Activated B cell treated with CpG ODN at 0.5 μM for 24 hours (primary cell): ENCODE measurements around the gene NCK2. TPM values are rescaled to one million over a fixed set of nuclear protein-coding genes. Genes with fewer than 3 reads are reported as not detected.

Source experiments
- ATAC-seq: fragments of 200-7000 bp; cut with Tn5 transposase; one replicate; pipeline ENCODE4 v1.10.0; 2021; ENCODE audit warnings: low read depth, mild to moderate bottlenecking, moderate library complexity
- CTCF ChIA-PET: fragments of 350-600 bp; sonication (Branson Sonifier 250); formaldehyde crosslinking; loops from one replicate; lab custom pipeline; 2021; ENCODE audit warnings: antibody characterized with exemption; lab: Charles Lee
- POLR2A ChIA-PET: fragments of 350-600 bp; sonication (Branson Sonifier 250); formaldehyde crosslinking; loops from one replicate; lab custom pipeline; 2021; ENCODE audit warnings: antibody characterized with exemption; lab: Charles Lee
- DNase-seq: peaks from one replicate; pipeline ENCODE4 v3.0.0; 2022
- H3K27ac Mint-ChIP-seq: one replicate; pipeline ENCODE4 v1.8.0; 2020; ENCODE audit warnings: mixed read lengths
- H3K27me3 Mint-ChIP-seq: one replicate; pipeline ENCODE4 v1.8.0; 2021; ENCODE audit warnings: mixed read lengths
- H3K36me3 Mint-ChIP-seq: one replicate; pipeline ENCODE4 v1.8.0; 2021; ENCODE audit warnings: low read depth, mixed read lengths
- H3K4me1 Mint-ChIP-seq: one replicate; pipeline ENCODE4 v1.8.0; 2021; ENCODE audit warnings: mixed read lengths
- H3K4me3 Mint-ChIP-seq: one replicate; pipeline ENCODE4 v1.8.0; 2020; ENCODE audit warnings: mild to moderate bottlenecking, mixed read lengths
- H3K9me3 Mint-ChIP-seq: one replicate; pipeline ENCODE4 v1.8.0; 2020; ENCODE audit warnings: mixed read lengths
- intact Hi-C: fragments of 100-400 bp; cut with micrococcal nuclease; formaldehyde crosslinking; loops from one replicate; pipeline ENCODE4 v1.15.1; 2024
- total RNA-seq: library from RNA; stranded (reverse); gene quantifications from 2 replicates; pipeline ENCODE4 v1.2.3, GENCODE V29; 2022
- TF ChIP-seq, protein P1 (sequence below): fragments of 200-600 bp; IDR thresholded peaks from one replicate; pipeline ENCODE4 v1.8.0; 2022; ENCODE audit warnings: antibody characterized with exemption, mild to moderate bottlenecking

NCK2 gene
- total RNA-seq, 1 donor from 2014 or later: 53.4 TPM

DNA sequence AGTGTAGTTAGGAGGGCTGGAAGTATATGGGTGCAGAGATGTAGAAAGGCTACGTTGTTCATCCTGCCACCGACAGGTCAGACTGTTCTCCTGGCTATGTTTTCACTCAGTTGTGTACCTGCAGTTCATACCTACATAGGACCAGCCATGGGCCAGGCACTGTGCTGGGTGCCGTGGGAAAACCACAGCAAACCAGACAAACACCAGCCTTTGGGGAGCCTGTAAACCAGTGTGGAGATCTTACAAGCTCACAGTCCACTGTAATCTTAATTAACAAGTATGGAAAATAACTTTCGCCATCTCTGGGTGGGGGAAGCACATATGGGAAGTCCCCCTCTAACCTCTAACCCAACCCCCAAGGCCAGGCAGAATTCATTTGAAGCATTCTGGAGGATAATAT lies 12.7 kb downstream of the NCK2 start:
- H3K36me3 Mint-ChIP-seq: peaks cover 21% of the 10 kb centered on the region
- H3K9me3 Mint-ChIP-seq: no peaks in the 10 kb centered on the region
- ATAC-seq: peak; percentile 46
- DNase-seq: no peak
- peak overlapping the region; percentile 72 for H3K27ac Mint-ChIP-seq
- no peaks in the 10 kb centered on the region for H3K27me3 Mint-ChIP-seq
- TF ChIP-seq, protein P1, sequence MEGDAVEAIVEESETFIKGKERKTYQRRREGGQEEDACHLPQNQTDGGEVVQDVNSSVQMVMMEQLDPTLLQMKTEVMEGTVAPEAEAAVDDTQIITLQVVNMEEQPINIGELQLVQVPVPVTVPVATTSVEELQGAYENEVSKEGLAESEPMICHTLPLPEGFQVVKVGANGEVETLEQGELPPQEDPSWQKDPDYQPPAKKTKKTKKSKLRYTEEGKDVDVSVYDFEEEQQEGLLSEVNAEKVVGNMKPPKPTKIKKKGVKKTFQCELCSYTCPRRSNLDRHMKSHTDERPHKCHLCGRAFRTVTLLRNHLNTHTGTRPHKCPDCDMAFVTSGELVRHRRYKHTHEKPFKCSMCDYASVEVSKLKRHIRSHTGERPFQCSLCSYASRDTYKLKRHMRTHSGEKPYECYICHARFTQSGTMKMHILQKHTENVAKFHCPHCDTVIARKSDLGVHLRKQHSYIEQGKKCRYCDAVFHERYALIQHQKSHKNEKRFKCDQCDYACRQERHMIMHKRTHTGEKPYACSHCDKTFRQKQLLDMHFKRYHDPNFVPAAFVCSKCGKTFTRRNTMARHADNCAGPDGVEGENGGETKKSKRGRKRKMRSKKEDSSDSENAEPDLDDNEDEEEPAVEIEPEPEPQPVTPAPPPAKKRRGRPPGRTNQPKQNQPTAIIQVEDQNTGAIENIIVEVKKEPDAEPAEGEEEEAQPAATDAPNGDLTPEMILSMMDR: no peak
- intact Hi-C loops: loop anchor here (1.0 kb wide), 2 partner anchors 11 to 19 kb away; no protein-coding TSS in a partner anchor
- ChIA-PET CTCF (interaction anchor here (1.0 kb wide), 1 partner anchor 12 kb away, joined by 4 read pairs; no protein-coding TSS in a partner anchor), POLR2A (interaction anchor here (1.0 to 3.1 kb wide), 2 partner anchors 11 to 65 kb away, joined by 3 to 27 read pairs; no protein-coding TSS in a partner anchor)
- peaks cover 96% of the 10 kb centered on the region for H3K4me1 Mint-ChIP-seq
- peak overlapping the region; percentile 69 for H3K4me3 Mint-ChIP-seq

DNA sequence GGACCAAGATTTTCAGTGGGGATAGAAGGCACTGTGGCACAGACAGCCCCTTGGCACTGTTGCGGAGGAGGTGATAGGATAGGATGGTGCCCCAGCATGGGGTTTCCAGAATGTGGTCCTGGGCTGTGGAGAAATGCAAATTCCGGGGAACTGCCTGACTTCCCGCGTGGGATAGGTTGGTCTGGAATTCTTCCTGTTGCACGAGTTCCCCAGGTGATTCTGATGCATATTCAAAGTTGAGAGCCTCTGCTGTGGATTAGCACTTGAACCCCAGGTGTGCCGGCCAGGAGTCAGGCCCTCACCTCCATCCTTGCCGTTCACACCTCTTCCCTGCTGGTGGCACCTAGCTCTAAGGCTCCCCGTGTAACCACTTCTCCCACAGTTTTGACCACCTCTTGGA lies 15.5 kb downstream of the NCK2 start:
- no peak for DNase-seq
- intact Hi-C loops: no loop called here
- H3K27ac Mint-ChIP-seq: peak overlapping the region; percentile 12
- CTCF ChIA-PET: no interaction called here
- POLR2A ChIA-PET: interaction anchor here (1.0 kb wide), 1 partner anchor 13 kb away, joined by 3 read pairs; no protein-coding TSS in a partner anchor
- TF ChIP-seq, protein P1: no peak
- no peak overlapping the region for H3K4me3 Mint-ChIP-seq
- no peak for ATAC-seq
- H3K36me3 Mint-ChIP-seq: peaks cover 17% of the 10 kb centered on the region
- no peaks in the 10 kb centered on the region for H3K27me3 Mint-ChIP-seq
- peaks cover 86% of the 10 kb centered on the region for H3K4me1 Mint-ChIP-seq
- no peaks in the 10 kb centered on the region for H3K9me3 Mint-ChIP-seq

DNA sequence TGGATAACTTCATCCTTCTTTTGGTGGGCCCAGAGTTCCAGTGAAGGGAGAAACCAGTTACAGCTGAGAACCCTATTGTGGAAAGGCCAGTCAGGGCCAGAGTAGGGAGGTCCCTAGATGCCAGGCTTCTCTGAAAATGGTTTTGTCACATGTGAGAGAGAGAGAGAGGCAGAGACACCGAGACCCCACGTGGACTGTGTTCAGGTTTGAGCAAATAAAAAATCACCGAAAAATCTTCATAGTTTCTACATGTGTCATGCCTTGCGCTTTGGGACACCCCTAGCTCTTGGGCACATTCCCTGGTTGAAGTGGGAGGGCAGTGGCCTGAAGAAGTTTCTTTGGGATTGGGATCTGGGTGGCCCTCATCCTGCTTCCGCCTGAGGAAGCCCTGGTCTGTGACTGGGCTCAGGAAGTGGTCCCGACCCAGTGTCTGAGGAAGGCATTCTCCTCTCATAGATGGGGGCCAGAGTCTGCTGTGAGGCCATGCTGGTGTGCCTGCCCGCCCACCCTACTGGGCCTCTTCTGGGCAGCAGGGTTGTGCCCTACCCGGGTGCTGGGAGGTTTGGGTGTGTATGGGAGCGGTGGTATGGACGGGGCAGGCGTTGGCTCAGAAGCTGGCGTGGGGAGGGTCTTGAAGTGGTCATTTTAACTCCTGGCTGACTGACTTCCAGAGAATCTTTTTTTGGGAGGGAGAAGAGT lies 16.1 kb downstream of the NCK2 start:
- TF ChIP-seq, protein P1: no peak
- DNase-seq (no peak), ATAC-seq (no peak)
- intact Hi-C loops: no loop called here
- Mint-ChIP-seq H3K27ac (no peak overlapping the region), H3K27me3 (no peaks in the 10 kb centered on the region), H3K9me3 (no peaks in the 10 kb centered on the region), H3K36me3 (peaks cover 22% of the 10 kb centered on the region), H3K4me1 (peaks cover 83% of the 10 kb centered on the region), H3K4me3 (no peak overlapping the region)
- ChIA-PET POLR2A (interaction anchor here (1.0 kb wide), 1 partner anchor 14 kb away, joined by 3 read pairs; no protein-coding TSS in a partner anchor), CTCF (no interaction called here)

- no peak for ATAC-seq
- no peak overlapping the region for H3K4me3 Mint-ChIP-seq
- POLR2A ChIA-PET: interaction anchor here (1.1 kb wide), 1 partner anchor 16 kb away, joined by 3 read pairs; no protein-coding TSS in a partner anchor
- no peaks in the 10 kb centered on the region for H3K27me3 Mint-ChIP-seq
- no peaks in the 10 kb centered on the region for H3K9me3 Mint-ChIP-seq
- H3K4me1 Mint-ChIP-seq: peaks cover 76% of the 10 kb centered on the region
- peaks cover 33% of the 10 kb centered on the region for H3K36me3 Mint-ChIP-seq
- no peak overlapping the region for H3K27ac Mint-ChIP-seq
- intact Hi-C loops: no loop called here
- CTCF ChIA-PET: no interaction called here
- TF ChIP-seq, protein P1: no peak
- DNase-seq: no peak
Measured at GRCh38 chr2:105761931-105762515, 17.3 kb downstream of the NCK2 start.

DNA sequence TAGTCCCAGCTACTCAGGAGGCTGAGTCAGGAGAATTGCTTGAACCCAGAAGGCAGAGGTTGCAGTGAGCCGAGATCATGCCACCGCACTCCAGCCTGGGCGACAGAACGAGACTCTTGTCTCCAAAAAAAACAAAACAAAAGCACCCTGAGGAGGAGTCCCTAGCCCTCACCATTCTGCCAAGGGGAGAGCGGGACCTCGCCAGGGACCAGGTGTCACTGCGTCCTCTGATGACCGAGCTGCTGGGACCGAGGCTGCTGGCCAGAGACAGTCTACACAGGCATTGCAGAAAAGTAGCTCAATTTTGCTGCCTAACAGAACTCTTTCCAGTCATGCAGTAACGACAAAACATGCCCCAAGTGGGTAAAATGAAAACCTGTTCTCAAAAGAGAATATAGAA lies 18.4 kb downstream of the NCK2 start:
- Mint-ChIP-seq H3K4me3 (no peak overlapping the region), H3K27ac (no peak overlapping the region), H3K27me3 (no peaks in the 10 kb centered on the region), H3K4me1 (peaks cover 67% of the 10 kb centered on the region), H3K9me3 (no peaks in the 10 kb centered on the region), H3K36me3 (peaks cover 44% of the 10 kb centered on the region)
- ATAC-seq: no peak
- TF ChIP-seq, protein P1: no peak
- DNase-seq: no peak
- ChIA-PET POLR2A (interaction anchor here (1.1 kb wide), 1 partner anchor 10 kb away, joined by 3 read pairs; no protein-coding TSS in a partner anchor), CTCF (no interaction called here)
- intact Hi-C loops: no loop called here
